Adrenal gland (tissue), 5 donors: ENCODE results near the gene ERBIN.
"Not testable (repeated sequence)": the region's sequence is repeated elsewhere in the genome, so short reads cannot be mapped to it uniquely, and the experiment has no call there.

Experiments
- POLR2A ChIP-seq, 2 donors: fragments of 450-650 bp; IDR thresholded peaks; one replicate each; pipeline ENCODE4 v1.6.1; 2017; ENCODE audit warnings: antibody characterized with exemption in 2 of 2, mild to moderate bottlenecking in 2 of 2, moderate library complexity in 1 of 2
- TF ChIP-seq, protein P1 (sequence below), 6 experiments: fragments of 450-650 bp in 4 of 6; fragments of 200-600 bp in 2 of 6; sonication (generic) in 1 of 6; IDR thresholded peaks; 1 replicate in 5 of 6; 2 replicates in 1 of 6; pipeline versions ENCODE4 v1.5.1 to v1.8.0; 2016 to 2021; ENCODE audit warnings: antibody characterized with exemption in 6 of 6, mild to moderate bottlenecking in 2 of 6, moderate library complexity in 1 of 6
- donor health status: DM: no; HTN: no; CAD: no.

DNA sequence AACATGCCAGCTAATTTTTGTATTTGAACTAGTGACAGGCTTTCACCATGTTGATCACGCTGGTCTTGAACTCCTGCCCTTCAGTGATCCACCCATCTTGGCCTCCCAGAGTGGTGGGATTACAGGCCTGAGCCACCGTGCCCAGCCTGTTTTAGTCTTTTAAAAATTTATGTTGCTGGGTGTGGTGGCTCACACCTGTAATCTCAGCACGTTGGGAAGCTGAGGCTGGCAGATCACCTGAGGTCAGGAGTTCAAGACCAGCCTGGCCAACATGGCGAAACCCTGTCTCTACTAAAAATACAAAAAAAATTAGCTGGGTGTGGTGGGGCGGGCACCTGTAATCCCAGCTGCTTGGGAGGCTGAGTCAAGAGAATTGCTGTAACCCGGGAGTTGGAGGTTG lies 10.7 kb upstream of the ERBIN start:
- TF ChIP-seq, protein P1, sequence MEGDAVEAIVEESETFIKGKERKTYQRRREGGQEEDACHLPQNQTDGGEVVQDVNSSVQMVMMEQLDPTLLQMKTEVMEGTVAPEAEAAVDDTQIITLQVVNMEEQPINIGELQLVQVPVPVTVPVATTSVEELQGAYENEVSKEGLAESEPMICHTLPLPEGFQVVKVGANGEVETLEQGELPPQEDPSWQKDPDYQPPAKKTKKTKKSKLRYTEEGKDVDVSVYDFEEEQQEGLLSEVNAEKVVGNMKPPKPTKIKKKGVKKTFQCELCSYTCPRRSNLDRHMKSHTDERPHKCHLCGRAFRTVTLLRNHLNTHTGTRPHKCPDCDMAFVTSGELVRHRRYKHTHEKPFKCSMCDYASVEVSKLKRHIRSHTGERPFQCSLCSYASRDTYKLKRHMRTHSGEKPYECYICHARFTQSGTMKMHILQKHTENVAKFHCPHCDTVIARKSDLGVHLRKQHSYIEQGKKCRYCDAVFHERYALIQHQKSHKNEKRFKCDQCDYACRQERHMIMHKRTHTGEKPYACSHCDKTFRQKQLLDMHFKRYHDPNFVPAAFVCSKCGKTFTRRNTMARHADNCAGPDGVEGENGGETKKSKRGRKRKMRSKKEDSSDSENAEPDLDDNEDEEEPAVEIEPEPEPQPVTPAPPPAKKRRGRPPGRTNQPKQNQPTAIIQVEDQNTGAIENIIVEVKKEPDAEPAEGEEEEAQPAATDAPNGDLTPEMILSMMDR (IDR thresholded peaks at IDR 0.05), result not testable (repeated sequence)
- TF ChIP-seq POLR2A (IDR thresholded peaks at IDR 0.05), result not testable (repeated sequence)
